MM.1S (cell line): ENCODE results near the gene CEBPE.

ENCODE experiments used
- EZH2 ChIP-seq: fragments of 300-600 bp; sonication (generic); optimal IDR thresholded peaks from 2 replicates; pipeline ENCODE3; 2017; ENCODE audit warnings: low read depth, mild to moderate bottlenecking, antibody characterized with exemption, low read length, mixed read lengths
- EZH2phosphoT487 ChIP-seq: fragments of 300-600 bp; sonication (generic); IDR thresholded peaks from 2 replicates; pipeline ENCODE4 v1.6.1; 2018; ENCODE audit warnings: antibody characterized with exemption, low read length
- TF ChIP-seq, protein P1 (sequence below): fragments of 300-600 bp; sonication (generic); IDR thresholded peaks from 2 replicates; pipeline ENCODE4 v1.5.1; 2016; ENCODE audit warnings: antibody characterized with exemption, low read length, mixed read lengths

DNA sequence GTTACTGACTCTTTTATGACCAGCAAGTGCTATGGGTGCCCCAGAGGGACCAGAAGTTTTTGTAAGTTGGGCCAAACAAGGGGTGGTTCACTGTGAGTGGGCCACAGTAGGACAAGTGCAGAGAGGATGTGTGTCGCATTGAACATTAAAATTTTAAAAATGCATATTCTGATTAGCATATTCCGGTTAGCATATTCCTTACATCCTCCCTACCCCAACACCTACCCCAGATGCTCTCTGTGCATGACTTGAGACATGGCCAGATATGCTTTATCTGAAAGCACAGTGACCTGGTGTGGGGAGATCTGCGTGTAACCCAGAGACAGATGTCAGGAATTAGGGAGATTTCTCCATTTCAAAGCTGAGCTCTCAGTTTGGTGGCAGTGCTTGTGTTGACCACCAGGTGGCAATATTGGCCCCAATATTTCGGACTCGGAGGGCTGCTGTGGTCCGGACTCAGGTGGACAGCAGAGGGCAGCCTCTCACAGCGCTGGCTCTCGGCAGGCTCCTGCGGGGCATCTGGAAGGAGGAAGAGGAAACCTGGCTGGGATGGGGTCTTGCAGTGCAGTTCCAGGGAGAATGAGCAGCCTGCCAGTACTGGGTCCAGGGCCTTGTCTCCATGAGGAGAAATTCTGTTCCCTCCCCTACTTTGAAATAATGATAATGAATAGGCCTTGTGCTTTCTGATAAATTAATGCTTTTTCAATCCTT is 1.6 kb upstream of the CEBPE start:
- TF ChIP-seq, protein P1, sequence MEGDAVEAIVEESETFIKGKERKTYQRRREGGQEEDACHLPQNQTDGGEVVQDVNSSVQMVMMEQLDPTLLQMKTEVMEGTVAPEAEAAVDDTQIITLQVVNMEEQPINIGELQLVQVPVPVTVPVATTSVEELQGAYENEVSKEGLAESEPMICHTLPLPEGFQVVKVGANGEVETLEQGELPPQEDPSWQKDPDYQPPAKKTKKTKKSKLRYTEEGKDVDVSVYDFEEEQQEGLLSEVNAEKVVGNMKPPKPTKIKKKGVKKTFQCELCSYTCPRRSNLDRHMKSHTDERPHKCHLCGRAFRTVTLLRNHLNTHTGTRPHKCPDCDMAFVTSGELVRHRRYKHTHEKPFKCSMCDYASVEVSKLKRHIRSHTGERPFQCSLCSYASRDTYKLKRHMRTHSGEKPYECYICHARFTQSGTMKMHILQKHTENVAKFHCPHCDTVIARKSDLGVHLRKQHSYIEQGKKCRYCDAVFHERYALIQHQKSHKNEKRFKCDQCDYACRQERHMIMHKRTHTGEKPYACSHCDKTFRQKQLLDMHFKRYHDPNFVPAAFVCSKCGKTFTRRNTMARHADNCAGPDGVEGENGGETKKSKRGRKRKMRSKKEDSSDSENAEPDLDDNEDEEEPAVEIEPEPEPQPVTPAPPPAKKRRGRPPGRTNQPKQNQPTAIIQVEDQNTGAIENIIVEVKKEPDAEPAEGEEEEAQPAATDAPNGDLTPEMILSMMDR, result peak; percentile 96
- no peak for TF ChIP-seq EZH2phosphoT487
- no peak for TF ChIP-seq EZH2
